Measurements from ENCODE around the gene C2CD4C.

C2CD4C gene

DNA sequence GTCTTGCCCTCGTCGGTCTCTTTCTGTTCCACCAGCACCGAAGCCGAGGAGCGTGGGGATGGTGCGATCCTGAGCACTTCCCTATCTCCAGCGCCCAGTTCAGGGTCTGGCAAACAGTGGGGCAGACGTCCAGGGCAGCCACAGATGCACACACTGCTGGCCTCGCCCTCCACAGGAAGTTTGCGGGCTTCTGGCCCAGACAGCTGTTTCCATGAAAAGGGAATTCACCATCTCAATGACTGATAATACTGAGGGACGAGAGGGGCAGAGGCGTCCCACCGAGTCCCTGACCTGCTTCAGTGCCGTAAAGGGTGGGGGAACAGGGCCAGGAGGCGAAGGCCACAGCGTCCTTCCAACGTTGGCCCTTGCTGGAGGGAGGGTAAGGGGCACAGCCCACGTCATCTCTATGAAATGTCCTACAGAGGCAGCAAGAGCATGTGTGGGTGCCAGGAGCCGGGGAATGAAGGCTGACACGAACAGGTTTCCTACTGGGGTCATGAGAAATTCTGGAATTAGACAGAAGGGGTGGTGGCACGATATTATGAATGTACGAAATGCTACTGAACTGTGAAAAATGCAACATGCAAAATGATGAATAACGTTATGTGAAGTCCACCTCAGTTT, 32.4 kb upstream of the C2CD4C start:
- TF ChIP-seq, protein P1, sequence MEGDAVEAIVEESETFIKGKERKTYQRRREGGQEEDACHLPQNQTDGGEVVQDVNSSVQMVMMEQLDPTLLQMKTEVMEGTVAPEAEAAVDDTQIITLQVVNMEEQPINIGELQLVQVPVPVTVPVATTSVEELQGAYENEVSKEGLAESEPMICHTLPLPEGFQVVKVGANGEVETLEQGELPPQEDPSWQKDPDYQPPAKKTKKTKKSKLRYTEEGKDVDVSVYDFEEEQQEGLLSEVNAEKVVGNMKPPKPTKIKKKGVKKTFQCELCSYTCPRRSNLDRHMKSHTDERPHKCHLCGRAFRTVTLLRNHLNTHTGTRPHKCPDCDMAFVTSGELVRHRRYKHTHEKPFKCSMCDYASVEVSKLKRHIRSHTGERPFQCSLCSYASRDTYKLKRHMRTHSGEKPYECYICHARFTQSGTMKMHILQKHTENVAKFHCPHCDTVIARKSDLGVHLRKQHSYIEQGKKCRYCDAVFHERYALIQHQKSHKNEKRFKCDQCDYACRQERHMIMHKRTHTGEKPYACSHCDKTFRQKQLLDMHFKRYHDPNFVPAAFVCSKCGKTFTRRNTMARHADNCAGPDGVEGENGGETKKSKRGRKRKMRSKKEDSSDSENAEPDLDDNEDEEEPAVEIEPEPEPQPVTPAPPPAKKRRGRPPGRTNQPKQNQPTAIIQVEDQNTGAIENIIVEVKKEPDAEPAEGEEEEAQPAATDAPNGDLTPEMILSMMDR (IDR thresholded peaks at IDR 0.05): no peak

DNA sequence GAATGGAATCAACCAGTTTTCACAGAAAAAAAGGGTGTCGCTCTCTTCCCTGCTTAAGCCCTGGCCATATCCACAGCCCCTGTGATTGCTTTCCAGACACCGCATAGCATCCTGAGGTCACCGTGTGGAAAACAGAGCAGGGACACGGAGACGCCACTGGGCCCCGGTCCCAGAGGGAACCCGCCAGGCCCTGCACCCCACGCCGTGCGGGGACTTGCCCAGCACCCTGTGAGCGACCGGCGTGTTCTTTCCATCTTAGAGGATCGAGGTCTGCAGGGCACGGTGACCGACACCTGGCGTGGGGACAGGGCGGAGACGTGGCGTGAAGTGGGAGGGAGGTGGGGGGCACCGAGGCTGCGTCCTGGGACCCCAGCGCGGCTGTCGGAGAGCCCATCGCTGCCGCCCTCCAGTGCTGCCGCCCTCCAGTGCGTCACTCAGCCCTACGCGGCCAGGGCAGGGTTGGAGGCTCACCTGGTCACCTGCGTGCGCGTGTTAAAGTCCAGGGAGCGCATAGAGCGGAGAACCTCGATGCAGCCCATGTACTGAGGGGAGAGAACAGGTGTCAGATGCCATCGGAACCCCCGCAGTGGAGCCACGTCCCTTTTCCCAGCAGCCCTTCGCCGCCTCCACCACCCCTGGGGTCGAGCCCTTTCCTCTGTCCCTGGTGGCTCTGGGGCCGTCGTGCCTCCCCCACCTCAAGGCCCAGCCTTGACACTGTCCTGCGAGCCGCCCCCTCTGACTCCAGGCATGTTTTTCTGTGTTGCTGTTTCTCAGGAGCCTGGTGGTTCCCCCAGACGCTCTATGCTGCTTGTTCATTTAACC, 31.7 kb upstream of the C2CD4C start:
- TF ChIP-seq, protein P1 (IDR thresholded peaks at IDR 0.05): no peak

DNA sequence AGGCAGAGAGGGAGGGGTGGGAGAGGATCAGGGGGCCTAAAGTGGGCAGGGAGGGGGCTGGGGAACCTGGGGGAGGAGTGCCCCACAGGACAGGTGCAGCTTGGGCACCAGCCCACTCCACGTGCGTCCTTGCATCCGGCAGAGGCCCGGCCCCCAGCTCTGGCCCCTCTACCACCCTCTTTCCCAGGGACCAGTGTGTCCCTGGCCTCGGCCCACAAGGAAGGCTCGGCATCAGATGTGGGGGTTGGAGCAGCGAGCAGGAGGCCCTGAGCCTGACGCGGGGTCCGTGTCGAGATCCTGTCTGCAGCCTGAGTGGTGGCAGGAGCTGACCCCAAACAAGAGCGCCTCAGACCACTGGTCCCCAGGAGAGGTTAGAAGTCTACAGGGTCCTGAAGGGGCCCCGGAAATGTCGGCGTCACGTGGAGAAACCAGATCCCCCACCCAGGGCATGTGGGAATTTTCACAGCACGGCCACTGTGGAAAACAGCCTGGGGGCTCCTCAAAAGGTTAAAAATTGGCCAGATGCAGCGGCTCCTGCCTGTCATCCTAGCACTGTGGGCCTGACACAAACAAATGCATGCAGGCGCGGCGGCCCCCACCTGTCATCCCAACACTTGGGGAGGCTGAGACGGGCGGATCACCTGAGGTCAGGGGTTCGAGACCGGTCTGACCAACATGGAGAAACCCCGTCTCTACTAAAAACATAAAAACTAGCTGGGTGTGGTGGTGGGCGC, 30.4 kb upstream of the C2CD4C start:
- TF ChIP-seq, protein P1 (IDR thresholded peaks at IDR 0.05): no peak

DNA sequence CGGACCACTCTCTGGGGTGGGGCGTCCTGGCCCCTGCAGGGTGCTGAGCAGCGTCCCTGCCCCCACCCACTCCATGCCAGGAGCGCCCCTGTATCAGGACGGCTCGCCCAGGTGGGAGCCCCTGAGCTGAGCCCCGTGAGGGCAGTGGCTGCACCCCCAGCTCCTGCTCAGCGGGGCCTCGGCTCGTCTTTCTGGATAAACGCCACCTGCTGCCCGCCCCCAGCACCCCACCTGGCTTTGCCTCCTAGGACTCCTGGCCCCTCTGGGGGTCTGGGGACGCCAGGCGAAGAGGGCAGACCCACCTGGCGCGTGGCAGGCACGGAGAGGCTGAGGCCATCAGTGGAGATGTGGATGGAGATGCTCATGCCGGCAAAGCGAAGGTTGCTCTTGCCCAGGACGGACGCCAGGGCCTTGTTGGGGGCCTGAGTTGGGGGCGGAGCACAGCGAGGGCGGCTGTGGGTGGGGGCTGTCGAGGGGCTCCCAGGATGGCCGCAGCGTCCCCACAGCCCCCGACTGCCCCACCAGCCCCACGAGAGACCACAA, 29.5 kb upstream of the C2CD4C start:
- TF ChIP-seq, protein P1 (IDR thresholded peaks at IDR 0.05): no peak

DNA sequence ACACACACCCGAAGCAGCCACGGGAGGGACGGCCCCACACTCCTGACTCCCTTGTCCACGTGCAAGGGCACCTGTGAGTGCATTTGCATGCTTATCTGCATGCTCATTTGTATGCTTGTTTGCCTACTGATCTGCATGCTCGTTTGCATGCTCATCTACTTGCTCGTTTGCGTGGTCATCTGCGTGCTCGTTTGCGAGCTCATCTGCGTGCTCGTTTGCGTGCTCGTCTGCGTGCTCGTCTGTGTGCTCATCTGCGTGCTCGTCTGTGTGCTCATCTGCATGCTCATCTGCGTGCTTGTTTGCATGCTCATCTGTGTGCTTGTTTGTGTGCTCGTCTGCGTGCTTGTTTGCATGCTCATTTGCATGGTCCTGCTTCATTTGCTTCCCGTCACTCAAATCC, 28.1 kb upstream of the C2CD4C start:
- TF ChIP-seq, protein P1 (IDR thresholded peaks at IDR 0.05): no peak

DNA sequence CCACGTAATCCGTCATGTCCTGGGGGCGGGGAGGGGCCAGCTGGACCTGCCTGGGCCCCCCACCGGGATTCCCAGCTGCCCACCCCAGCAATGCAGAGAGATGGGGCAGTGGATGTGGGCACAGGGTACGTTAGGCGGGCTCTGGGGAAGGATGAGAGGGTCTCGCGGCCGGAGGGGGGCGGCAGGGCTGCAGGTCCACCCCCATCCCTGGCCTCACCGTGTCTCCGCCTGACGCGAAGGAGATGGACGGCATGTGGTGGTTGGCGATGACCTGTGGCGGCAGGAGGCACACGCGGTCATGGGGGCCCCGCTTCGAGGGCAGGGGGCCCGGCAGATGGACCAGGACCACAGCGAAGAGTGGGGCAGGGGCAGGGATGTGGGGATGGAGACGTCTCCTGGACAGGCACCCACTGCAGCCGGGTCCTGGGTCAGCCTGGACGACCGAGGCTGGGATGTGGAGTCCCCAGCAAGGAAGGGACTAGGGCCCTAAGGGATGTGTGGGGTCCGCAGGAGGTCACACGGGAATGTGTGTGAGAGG, 27.5 kb upstream of the C2CD4C start:
- TF ChIP-seq, protein P1 (IDR thresholded peaks at IDR 0.05): no peak

DNA sequence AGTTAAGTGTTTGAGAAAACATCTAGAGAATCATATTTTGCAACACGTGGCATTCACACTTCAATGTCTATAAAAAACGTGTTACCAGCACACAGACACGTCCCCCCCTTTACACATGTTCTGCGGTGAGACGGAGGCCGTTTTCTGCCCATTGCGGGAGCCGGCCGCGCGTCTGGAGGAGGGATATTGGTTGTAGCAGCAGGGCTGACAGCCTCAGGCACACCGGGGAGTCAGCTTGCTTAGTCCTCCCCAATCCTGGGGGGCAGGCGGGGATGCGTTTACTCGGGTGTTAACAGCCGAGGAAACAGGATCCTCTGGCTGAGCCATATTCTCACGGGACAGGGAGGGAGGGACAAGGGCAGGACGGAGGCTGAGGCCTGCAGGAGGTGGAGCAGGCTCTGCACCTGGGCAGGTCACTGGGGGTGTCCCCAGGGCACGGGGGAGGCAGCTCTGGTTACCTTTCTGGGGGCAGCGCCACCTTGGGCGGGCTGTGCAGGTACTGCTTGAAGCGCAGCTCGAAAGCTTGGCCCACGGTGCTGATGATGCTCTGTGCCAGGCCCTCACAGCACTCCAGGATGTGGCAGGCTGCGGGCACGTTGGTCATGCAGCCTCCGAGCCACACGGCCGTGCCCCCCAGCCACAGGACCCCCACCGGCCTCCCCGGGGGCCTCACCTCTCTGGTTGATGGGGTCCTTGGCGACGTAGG, 26.9 kb upstream of the C2CD4C start:
- TF ChIP-seq, protein P1 (IDR thresholded peaks at IDR 0.05): no peak
